HG03196 (cell line): ENCODE measurements around the gene S1PR1.
A peak's percentile ranks its signal among the peaks of the same experiment; 100 is the strongest.

Source experiments
- ATAC-seq: cut with Tn5 transposase; IDR thresholded peaks from one replicate; pipeline ENCODE4 v1.9.1; 2021; ENCODE audit not compliant: unreplicated experiment

The S1PR1 gene

DNA sequence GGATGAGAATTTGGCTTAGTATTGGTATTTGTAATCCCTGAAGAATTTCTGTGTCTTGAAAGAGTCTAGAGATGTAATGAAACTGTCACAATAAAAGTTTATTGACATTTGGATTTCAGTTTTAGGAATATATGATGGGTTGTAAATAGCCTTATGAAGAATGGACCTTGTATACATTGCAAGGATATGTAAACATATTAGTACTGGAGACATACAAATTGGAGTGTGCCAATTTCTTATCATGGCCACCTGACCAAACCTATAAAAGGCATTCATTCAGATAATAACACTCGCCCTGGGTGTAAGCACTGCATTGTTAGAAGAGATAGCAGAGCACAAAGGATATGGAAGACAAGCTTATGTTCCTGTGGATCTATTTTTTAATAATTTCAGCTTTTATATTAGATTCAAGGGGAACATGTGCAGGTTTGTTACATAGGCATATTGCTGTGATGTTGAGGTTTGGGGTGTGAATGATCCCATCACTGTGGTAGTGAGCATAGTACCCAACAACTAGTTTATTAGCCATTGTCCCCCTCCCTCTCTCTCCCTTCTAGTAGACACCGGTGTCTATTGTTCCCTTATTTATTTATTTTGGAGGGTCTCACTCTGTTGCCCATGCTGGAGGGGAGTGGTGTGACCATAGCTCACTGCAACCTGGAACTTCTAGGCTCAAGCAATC lies 8.6 kb downstream of the S1PR1 start:
- ATAC-seq = no peak

DNA sequence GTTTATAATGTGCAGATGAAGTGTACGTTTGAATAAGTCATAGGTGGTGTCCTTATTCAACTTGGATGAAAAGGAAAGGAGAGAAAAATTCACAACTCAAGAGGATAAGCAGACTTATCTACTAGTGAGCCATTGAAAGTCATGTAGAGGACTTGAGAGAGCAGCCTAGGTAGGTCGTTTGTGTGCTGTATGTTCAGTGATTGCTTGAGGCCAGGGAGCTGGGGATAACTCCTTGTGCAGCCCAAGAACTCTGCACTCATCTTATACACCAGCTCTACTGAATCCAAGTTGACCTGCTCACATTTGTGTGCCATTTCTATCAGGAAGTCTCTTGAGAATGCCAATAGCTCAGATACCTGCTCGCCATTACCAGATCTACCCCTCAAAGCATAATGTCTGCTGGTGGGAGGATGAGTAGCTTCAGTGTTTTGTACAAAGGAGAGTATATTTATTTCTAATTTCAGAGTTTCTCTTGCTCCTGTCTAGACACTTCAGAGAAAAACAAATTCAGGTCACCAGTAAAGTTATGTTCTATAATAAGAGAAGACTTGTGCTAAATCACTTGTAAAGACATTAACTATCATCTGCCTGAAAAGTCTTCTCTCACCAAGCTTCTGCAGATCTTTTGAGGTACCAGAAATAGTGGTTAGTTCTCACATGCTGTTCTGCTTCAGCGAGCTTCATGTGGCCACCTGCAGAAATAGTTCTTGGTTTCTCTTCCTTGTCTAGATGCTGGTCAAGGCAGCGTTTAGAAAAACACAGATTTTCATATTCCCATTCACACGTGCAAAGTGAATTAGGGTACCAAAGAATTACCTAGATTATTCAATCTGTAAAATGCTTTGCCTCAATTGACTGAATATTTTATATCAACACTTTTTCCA lies 10.8 kb downstream of the S1PR1 start:
- peak; percentile 95 for ATAC-seq

- no peak for ATAC-seq
These were observed 13.4 kb downstream of the S1PR1 start for GRCh38 chr1:101250222-101250621.

GRCh38 chr1:101250656-101251272 lies 13.9 kb downstream of the S1PR1 start:
- no peak for ATAC-seq

DNA sequence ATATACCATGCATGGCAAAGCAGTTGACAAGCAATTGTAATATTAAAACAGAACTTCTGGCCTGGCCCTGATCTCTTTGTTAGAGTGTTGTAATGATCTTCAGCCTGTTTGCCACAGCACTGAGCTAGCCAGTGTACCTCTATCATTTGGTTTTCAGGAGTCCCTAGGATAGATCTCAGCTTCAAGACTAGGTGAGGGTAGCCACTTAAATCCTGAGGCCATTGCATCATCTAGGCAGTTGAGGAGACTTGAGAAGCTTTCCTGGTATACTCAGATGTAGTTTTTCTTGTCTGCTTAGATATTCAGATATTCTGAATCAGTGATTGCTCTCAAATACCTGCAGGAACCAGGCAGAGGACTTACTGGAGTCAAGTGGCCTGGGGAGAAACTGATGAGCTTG lies 14.7 kb downstream of the S1PR1 start:
- no peak for ATAC-seq

GRCh38 chr1:101253976-101254674 lies 17.3 kb downstream of the S1PR1 start:
- no peak for ATAC-seq

- ATAC-seq = peak; percentile 75
These were observed 20.9 kb downstream of the S1PR1 start for GRCh38 chr1:101257500-101258325.

DNA sequence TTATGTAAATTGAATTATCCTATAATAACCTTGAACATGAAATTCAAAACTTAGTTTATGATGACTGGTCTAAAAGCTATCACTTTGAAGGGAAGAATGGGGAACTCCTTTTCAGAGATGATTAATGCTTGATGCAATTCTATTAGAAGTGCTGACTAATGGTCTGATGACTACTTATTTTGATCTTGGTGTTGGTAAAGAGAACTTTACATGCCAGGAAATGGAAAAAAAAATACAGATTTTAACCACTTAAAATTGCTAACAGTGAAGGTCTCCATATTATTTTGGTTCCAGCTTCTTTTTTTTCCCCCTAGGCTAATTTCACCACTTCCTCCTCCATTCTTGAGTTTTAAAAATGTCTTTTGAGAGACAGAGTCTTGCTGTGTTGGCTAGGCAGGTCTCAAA lies 22.9 kb downstream of the S1PR1 start:
- ATAC-seq = no peak

GRCh38 chr1:101260556-101261350 lies 23.9 kb downstream of the S1PR1 start:
- ATAC-seq = no peak

DNA sequence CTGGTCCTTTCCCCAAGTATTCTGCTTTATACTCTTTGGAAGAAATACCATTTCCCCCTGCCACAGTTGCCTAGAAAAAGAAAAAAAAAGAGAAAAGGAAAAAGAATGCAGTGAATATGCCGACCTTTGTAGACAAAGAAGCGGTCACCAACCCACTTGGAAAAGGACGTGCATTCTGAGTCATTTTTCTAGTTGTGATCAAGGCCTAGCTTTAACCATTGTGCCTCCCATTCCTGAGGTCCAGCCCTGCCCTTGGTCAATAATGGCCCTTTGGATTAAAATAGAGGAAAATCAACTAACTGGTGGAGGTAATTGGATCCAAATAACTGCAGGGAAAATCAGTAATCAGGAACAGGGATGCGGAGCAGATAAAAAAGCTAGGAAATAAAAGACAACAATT lies 24.8 kb downstream of the S1PR1 start:
- ATAC-seq = no peak

DNA sequence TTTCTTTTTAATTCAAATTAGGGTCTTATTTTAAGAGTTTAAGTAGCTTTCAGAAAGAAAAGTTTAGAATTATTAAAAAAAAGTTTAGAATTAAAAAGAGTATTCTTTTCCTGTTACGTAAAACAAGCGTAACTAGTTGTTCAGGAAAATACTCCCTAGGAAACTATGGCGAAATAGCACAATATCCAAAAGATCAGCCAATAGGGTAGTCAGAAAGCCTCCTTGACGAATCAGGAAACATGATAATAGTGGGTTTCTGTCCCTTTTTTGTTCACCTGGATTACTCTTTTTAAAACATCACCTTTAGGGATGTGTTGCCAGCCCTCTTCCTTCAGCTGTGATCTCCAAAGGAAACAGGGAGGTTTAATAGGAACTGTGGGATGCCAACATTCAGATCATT lies 25.2 kb downstream of the S1PR1 start:
- ATAC-seq = no peak

DNA sequence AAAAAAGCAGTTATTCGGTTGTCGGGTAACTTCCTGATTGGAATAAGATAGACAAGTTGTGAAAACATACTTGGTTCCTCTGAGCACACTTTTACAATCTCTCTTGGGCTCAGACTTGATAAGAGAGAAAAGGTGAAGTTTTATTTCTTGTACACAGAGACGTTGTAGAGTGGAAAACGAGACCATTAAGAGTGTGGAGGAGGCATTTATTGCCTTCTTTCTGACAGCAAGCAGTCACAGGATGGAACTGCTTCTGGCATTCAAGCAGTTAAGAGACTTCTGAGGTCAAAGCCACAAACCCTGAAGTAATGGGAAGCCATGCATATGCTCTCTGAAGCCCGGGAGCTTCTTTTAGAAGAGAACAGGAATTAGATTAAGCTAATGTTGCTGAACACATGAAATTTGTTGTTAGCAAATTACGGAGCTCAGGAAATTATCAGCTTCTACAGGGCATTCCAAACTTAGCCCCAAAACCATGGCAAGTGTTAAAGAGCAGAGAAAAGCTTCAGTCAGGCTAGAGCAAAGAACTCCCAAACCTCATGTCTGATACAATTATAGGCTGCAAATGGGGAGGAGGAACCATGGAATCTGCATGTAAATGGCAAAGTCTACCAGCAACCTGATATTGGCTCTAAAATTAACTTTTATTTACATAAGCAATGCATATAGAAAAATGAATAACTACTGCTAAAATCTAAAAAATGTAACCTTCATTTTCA lies 26.0 kb downstream of the S1PR1 start:
- no peak for ATAC-seq

GRCh38 chr1:101264697-101265096 lies 27.9 kb downstream of the S1PR1 start:
- ATAC-seq = no peak

- ATAC-seq = no peak
These were observed 28.9 kb downstream of the S1PR1 start for GRCh38 chr1:101265684-101266083.

GRCh38 chr1:101267082-101267481 lies 30.3 kb downstream of the S1PR1 start:
- no peak for ATAC-seq

DNA sequence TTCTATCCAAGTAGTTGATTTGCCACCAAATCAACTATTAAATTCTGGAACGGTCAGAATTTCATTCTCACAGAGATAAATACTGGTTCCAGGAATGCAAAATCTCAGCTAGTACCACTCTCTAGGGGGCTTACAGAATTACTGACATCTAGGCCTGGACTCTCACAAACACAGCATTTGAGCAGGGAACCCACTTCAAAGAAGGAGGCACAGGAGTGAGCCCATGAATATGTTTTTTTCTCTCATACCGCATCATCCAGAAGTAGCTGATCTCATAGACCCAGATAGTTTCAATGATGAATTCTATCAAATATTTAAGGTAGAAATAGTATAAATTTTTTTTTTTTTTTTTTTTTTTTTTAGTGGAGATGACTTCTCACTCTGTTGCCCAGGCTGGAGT lies 32.1 kb downstream of the S1PR1 start:
- no peak for ATAC-seq

GRCh38 chr1:101275672-101276071 lies 38.9 kb downstream of the S1PR1 start:
- no peak for ATAC-seq

DNA sequence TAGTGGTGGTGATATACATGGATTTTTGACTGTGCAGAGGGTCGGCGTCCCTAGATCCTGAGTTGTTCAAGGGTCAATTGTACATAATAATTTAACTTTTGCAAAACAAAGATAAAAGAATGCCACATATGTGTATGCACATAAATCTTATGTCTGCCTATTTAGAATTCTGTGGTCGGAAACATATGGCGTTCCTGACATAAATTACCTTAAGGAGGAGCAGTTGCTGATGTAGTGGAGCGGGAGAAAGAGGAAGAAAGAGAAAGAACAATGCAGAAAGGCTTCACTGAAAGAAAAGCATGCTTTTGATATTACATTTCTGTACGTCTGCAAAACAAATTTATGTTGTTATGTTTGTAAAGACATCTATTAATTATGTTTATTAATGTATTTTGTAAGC lies 40.0 kb downstream of the S1PR1 start:
- no peak for ATAC-seq

- no peak for ATAC-seq
These were observed 41.4 kb downstream of the S1PR1 start for GRCh38 chr1:101278238-101278637.
